HL-60 (cell line): ENCODE data around the gene EPB41L3.

Source experiments
- DNase-seq, 2 experiments: peaks; one replicate each; pipeline ENCODE4 v3.0.0-alpha.2; 2010 to 2020; ENCODE audit warnings: low read depth in 1 of 2, low spot score in 1 of 2
- H3K27ac ChIP-seq: fragments of 250-450 bp; sonication (Bioruptor Pico); replicated peaks from 2 replicates; pipeline ENCODE4 v1.5.1; 2020; ENCODE audit warnings: mild to moderate bottlenecking, moderate library complexity
- H3K27me3 ChIP-seq: fragments of 250-450 bp; sonication (Bioruptor Pico); 2 replicates; pipeline ENCODE4 v1.5.1; 2021; ENCODE audit warnings: mild to moderate bottlenecking, moderate library complexity; ENCODE audit not compliant: insufficient read depth, poor library complexity, severe bottlenecking
- H3K4me3 ChIP-seq: replicated peaks from 2 replicates; pipeline ENCODE4 v1.5.1; 2011; ENCODE audit warnings: mild to moderate bottlenecking, control low read depth, low read length; ENCODE audit not compliant: insufficient read depth
- CTCF ChIP-seq: IDR thresholded peaks from one replicate; pipeline ENCODE4 v1.5.1; 2011; ENCODE audit warnings: low read length, control low read depth, inconsistent platforms; ENCODE audit not compliant: insufficient read depth
- GABPA ChIP-seq: IDR thresholded peaks from 2 replicates; pipeline ENCODE4 v1.6.1; 2012; ENCODE audit warnings: low read depth
- POLR2AphosphoS5 ChIP-seq: IDR thresholded peaks from 2 replicates; pipeline ENCODE4 v1.6.1; 2012; ENCODE audit warnings: low read depth
- REST ChIP-seq: IDR thresholded peaks from 2 replicates; pipeline ENCODE4 v1.6.1; 2012; ENCODE audit warnings: low read depth; ENCODE audit not compliant: insufficient replicate concordance
- SPI1 ChIP-seq: IDR thresholded peaks from 2 replicates; pipeline ENCODE4 v1.6.1; 2012; ENCODE audit warnings: low read depth, mild to moderate bottlenecking, borderline replicate concordance

The EPB41L3 gene

DNA sequence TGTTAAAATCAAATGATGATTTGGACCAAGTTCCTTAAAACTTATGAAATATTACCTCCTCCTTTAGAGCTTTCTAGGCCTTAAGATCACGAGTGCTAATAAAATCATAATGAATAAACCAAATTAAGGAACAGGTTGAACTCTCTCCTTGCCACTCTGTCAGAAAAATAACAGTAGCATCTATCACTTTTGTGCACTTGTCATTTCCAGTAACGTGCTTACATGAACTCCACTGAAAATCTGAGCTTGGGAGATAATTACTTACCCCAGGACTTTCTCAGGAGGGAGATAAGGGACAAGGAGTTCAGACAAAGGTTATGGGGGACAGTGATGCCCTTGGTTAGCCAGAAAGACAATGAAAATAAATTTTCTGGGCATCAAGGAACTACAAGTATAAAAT, 36.0 kb downstream of the EPB41L3 start:
- DNase-seq: no peak
- no peak overlapping the region for H3K4me3 ChIP-seq
- no peaks in the 10 kb centered on the region for H3K27me3 ChIP-seq
- H3K27ac ChIP-seq: no peak overlapping the region
- TF ChIP-seq REST: no peak
- TF ChIP-seq SPI1: no peak
- no peak for TF ChIP-seq CTCF
- TF ChIP-seq POLR2AphosphoS5: no peak
- TF ChIP-seq GABPA: no peak

DNA sequence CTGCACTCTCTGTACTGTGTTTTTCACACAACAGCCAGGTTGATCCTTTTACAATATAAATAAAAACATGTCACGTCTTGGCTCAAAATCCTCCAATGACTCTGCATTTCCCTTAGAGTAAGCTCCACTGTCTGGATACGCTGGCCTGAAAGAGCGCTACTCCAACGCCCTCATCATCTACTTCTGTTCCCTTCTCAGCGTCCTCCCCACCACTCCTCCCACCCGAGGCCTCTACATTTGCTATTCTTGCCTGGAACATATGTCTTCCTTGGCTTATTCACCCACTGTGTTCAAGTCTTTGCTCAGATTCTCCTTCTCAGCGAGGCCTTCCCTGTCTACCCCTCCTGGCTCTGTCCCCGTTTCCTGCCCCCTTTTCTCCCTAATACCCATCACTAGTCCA, 37.6 kb downstream of the EPB41L3 start:
- no peak for DNase-seq
- Histone ChIP-seq H3K27me3 (no peaks in the 10 kb centered on the region), H3K4me3 (no peak overlapping the region), H3K27ac (no peak overlapping the region)
- no peak for TF ChIP-seq GABPA
- TF ChIP-seq POLR2AphosphoS5: no peak
- no peak for TF ChIP-seq CTCF

DNA sequence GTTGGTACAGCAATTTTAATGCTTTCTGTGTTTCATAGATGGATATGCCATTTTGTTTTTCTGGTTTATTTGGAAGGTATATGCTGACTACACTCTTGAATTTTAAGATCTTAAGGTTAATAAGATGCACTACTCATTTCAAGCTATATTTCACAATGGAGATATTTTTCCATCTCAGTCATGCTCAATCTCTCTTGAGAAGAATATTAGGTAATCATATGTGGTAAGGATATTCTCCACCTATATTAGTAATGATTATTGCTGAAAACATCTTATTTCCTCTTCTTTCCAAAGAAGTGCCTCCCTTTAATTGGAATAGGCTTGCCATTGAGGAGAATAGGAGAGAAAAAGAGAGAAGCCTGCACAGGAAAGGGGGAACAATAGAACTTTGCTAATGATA, 40.1 kb downstream of the EPB41L3 start:
- Histone ChIP-seq H3K4me3 (no peak overlapping the region), H3K27me3 (no peaks in the 10 kb centered on the region), H3K27ac (no peak overlapping the region)
- peak in 1 of 2 experiments; percentile 73 for DNase-seq
- TF ChIP-seq REST (no peak), CTCF (no peak), POLR2AphosphoS5 (no peak), GABPA (no peak), SPI1 (no peak)

DNA sequence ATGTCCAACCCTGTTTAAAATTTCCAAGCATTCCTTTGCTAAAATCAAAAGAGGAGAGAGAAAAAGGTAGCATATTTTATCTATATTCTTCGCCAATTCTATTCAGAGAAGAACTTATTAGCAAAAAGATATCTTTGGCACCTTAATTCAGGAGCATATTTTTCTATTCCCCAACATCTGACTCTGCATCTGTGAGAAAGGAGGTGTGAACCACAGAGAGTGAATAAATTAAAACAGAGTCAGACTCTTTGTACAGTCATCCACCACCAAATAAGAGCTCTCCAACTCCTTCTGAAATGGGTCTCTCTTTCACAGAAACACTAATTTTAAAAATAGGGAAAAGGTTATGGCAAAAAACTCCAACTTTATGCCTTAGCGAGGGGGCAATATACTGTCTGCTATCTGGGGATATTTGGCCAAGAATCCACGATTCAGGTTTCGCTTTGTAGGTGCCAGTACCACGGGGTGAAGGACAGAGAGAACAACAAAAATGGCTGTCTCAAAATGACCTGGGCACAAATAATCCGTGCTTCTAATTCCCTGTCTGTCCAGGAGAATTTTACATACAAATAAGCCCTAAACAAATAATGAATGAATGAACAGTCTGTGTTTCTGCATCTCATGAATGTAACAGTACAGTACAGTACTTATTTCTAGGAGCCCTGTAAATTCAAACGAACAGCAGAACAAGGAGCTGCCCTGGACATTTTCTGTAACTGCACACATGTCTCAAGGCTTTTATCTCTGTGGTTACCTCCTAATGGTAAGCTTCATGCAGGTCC, 43.4 kb downstream of the EPB41L3 start:
- DNase-seq: no peak
- no peak overlapping the region for H3K4me3 ChIP-seq
- H3K27me3 ChIP-seq: no peaks in the 10 kb centered on the region
- no peak overlapping the region for H3K27ac ChIP-seq
- no peak for TF ChIP-seq REST
- no peak for TF ChIP-seq SPI1
- TF ChIP-seq CTCF: no peak
- TF ChIP-seq GABPA: no peak
- no peak for TF ChIP-seq POLR2AphosphoS5
